HEK293 (cell line): ENCODE measurements around the gene PLEK2.

ENCODE experiments used
- CTCF ChIA-PET: fragments of 350-600 bp; formaldehyde crosslinking; extraction: SDS; loops from one replicate; lab custom pipeline; 2021; ENCODE audit warnings: antibody characterized with exemption; lab: Yijun Ruan, JAX
- POLR2A ChIA-PET: fragments of 300-600 bp; formaldehyde crosslinking; extraction: SDS; loops from one replicate; lab custom pipeline; 2020; ENCODE audit warnings: antibody characterized with exemption, inconsistent platforms; lab: Yijun Ruan, JAX
- H3K27ac ChIP-seq: fragments of 200-500 bp; sonication (Bioruptor generic); 2 replicates; pipeline ENCODE4 v1.5.1; 2014; ENCODE audit warnings: low read depth, low read length, control low read depth, inconsistent platforms; ENCODE audit errors: extremely low read depth
- H3K36me3 ChIP-seq, 2 experiments: fragments of 200-500 bp in 1 of 2; sonication (Bioruptor generic) in 1 of 2; 1 replicate in 1 of 2; 2 replicates in 1 of 2; pipeline ENCODE4 v1.5.1; 2014 to 2017; ENCODE audit warnings: inconsistent platforms in 2 of 2, low read length in 2 of 2; ENCODE audit not compliant: control insufficient read depth in 2 of 2, insufficient read depth in 1 of 2
- H3K4me1 ChIP-seq: fragments of 200-500 bp; sonication (Bioruptor generic); 2 replicates; pipeline ENCODE4 v1.5.1; 2014; ENCODE audit warnings: mild to moderate bottlenecking, low read length, inconsistent platforms; ENCODE audit not compliant: control insufficient read depth, insufficient read depth
- H3K4me3 ChIP-seq: 2 replicates; pipeline ENCODE4 v1.5.1; 2011; ENCODE audit warnings: low read depth, mild to moderate bottlenecking, control low read depth, low read length, moderate library complexity
- H3K9me3 ChIP-seq: fragments of 200-500 bp; sonication (Bioruptor generic); 2 replicates; pipeline ENCODE4 v1.5.1; 2014; ENCODE audit warnings: low read depth, low read length, inconsistent platforms; ENCODE audit not compliant: control insufficient read depth, insufficient read depth
- AEBP2 ChIP-seq: fragments of 450-650 bp; formaldehyde crosslinking; IDR thresholded peaks from 2 replicates; pipeline ENCODE4 v1.5.1; 2016; ENCODE audit warnings: missing biosample characterization, missing genetic modification characterization, borderline replicate concordance
- CTCF ChIP-seq: fragments of 450-650 bp; formaldehyde crosslinking; IDR thresholded peaks from 2 replicates; pipeline ENCODE4 v1.5.1; 2016; ENCODE audit warnings: missing biosample characterization, missing genetic modification characterization
- HOXD13 ChIP-seq: sonication (generic); formaldehyde crosslinking; IDR thresholded peaks from 2 replicates; pipeline ENCODE4 v1.8.0; 2022; ENCODE audit warnings: missing genetic modification reagents, borderline replicate concordance
- REST ChIP-seq: fragments of 450-650 bp; formaldehyde crosslinking; IDR thresholded peaks from 2 replicates; pipeline ENCODE4 v1.5.1; 2016; ENCODE audit warnings: missing biosample characterization, missing genetic modification characterization
- TCF7L2 ChIP-seq: IDR thresholded peaks from 2 replicates; pipeline ENCODE4 v1.6.1; 2011; ENCODE audit warnings: low read depth, mild to moderate bottlenecking, inconsistent platforms, low read length, moderate library complexity, borderline replicate concordance
- ZBTB10 ChIP-seq: fragments of 450-650 bp; formaldehyde crosslinking; IDR thresholded peaks from 2 replicates; pipeline ENCODE4 v1.5.1; 2016; ENCODE audit warnings: missing biosample characterization, missing genetic modification characterization
- ZBTB17 ChIP-seq: fragments of 450-650 bp; formaldehyde crosslinking; IDR thresholded peaks from 2 replicates; pipeline ENCODE4 v1.5.1; 2016; ENCODE audit warnings: missing biosample characterization, missing genetic modification characterization
- ZNF132 ChIP-seq: fragments of 450-650 bp; formaldehyde crosslinking; IDR thresholded peaks from 2 replicates; pipeline ENCODE4 v1.5.1; 2017; ENCODE audit warnings: missing biosample characterization, missing genetic modification characterization, borderline replicate concordance
- ZNF146 ChIP-seq: fragments of 450-650 bp; formaldehyde crosslinking; IDR thresholded peaks from 2 replicates; pipeline ENCODE4 v1.5.1; 2016; ENCODE audit warnings: missing biosample characterization, missing genetic modification characterization
- ZNF19 ChIP-seq: fragments of 450-650 bp; formaldehyde crosslinking; IDR thresholded peaks from 2 replicates; pipeline ENCODE4; 2016; ENCODE audit warnings: missing biosample characterization, missing genetic modification characterization, low read depth
- ZNF202 ChIP-seq: fragments of 450-650 bp; formaldehyde crosslinking; IDR thresholded peaks from 2 replicates; pipeline ENCODE4 v1.5.1; 2016; ENCODE audit warnings: missing biosample characterization, missing genetic modification characterization, borderline replicate concordance
- ZNF221 ChIP-seq: fragments of 450-650 bp; formaldehyde crosslinking; IDR thresholded peaks from 2 replicates; pipeline ENCODE4 v1.5.1; 2017; ENCODE audit warnings: missing biosample characterization, missing genetic modification characterization, borderline replicate concordance
- ZNF223 ChIP-seq: fragments of 450-650 bp; formaldehyde crosslinking; IDR thresholded peaks from 2 replicates; pipeline ENCODE4 v1.5.1; 2016; ENCODE audit warnings: missing biosample characterization, missing genetic modification characterization
- ZNF311 ChIP-seq: fragments of 450-650 bp; formaldehyde crosslinking; IDR thresholded peaks from 2 replicates; pipeline ENCODE4 v1.5.1; 2017; ENCODE audit warnings: missing biosample characterization, missing genetic modification characterization, borderline replicate concordance
- ZNF501 ChIP-seq: fragments of 450-650 bp; formaldehyde crosslinking; IDR thresholded peaks from 2 replicates; pipeline ENCODE4 v1.5.1; 2016; ENCODE audit warnings: missing biosample characterization, missing genetic modification characterization
- ZNF549 ChIP-seq: fragments of 450-650 bp; IDR thresholded peaks from 2 replicates; pipeline ENCODE4 v1.5.1; 2018; ENCODE audit warnings: missing biosample characterization, missing genetic modification characterization, mild to moderate bottlenecking, inconsistent platforms, moderate library complexity
- ZNF600 ChIP-seq: fragments of 450-650 bp; formaldehyde crosslinking; IDR thresholded peaks from 2 replicates; pipeline ENCODE4 v1.5.1; 2016; ENCODE audit warnings: missing biosample characterization, missing genetic modification characterization
- ZNF623 ChIP-seq: fragments of 450-650 bp; formaldehyde crosslinking; IDR thresholded peaks from 2 replicates; pipeline ENCODE4 v1.5.1; 2016; ENCODE audit warnings: missing biosample characterization, missing genetic modification characterization
- ZNF776 ChIP-seq: fragments of 450-650 bp; formaldehyde crosslinking; IDR thresholded peaks from 2 replicates; pipeline ENCODE4 v1.5.0; 2017; ENCODE audit warnings: missing biosample characterization, missing genetic modification characterization, borderline replicate concordance
- ZNF785 ChIP-seq: fragments of 450-650 bp; formaldehyde crosslinking; IDR thresholded peaks from 2 replicates; pipeline ENCODE4 v1.5.1; 2016; ENCODE audit warnings: missing biosample characterization, missing genetic modification characterization
- ZSCAN23 ChIP-seq: fragments of 450-650 bp; formaldehyde crosslinking; IDR thresholded peaks from 2 replicates; pipeline ENCODE4 v1.5.1; 2016; ENCODE audit warnings: missing biosample characterization, missing genetic modification characterization
- ZSCAN5A ChIP-seq: fragments of 450-650 bp; formaldehyde crosslinking; IDR thresholded peaks from 2 replicates; pipeline ENCODE4 v1.5.1; 2016; ENCODE audit warnings: missing biosample characterization, missing genetic modification characterization

PLEK2 gene

GRCh38 chr14:67365476-67365875, 46.5 kb downstream of the PLEK2 start:
- POLR2A ChIA-PET: no interaction called here
- CTCF ChIA-PET: no interaction called here
- H3K9me3 ChIP-seq: no peaks in the 10 kb centered on the region
- TF ChIP-seq ZNF19 (tag by site-specific recombination) (no peak), ZNF223 (tag by site-specific recombination) (no peak), ZNF623 (no peak), CTCF (tag by site-specific recombination) (no peak), ZNF785 (no peak), ZNF776 (tag by site-specific recombination) (no peak), ZNF221 (no peak), TCF7L2 (no peak), ZNF146 (tag by site-specific recombination) (no peak), ZSCAN23 (tag by site-specific recombination) (no peak), AEBP2 (tag by site-specific recombination) (no peak), ZNF549 (tag by site-specific recombination) (no peak), ZNF311 (tag by site-specific recombination) (no peak), ZBTB10 (tag by site-specific recombination) (no peak), ZNF132 (tag by site-specific recombination) (no peak), HOXD13 (CRISPR knock-in tag) (no peak), ZSCAN5A (tag by site-specific recombination) (no peak)
- TF ChIP-seq, all 188 proteins: peak for 0
- no peak overlapping the region for H3K4me3 ChIP-seq
- no peak overlapping the region for H3K27ac ChIP-seq
- H3K36me3 ChIP-seq: peaks cover 62 to 79% of the 10 kb centered on the region in 2 experiments
- H3K4me1 ChIP-seq: peaks cover 3% of the 10 kb centered on the region; the same call in 1 of the 2 replicates

GRCh38 chr14:67360470-67361206, 51.3 kb downstream of the PLEK2 start:
- POLR2A ChIA-PET: interaction anchor here (1.1 to 1.7 kb wide), 5 partner anchors 8 to 334 kb away, joined by 3 to 8 read pairs (median 7); partner anchors contain the start of genes PLEK2 and RDH11
- CTCF ChIA-PET: interaction anchor here (0.7 to 1.9 kb wide), 20 partner anchors 9 to 841 kb away, joined by 3 to 11 read pairs (median 3); no protein-coding TSS in a partner anchor

More at GRCh38 chr14:67360470-67361206, 51.3 kb downstream of the PLEK2 start:
- Histone ChIP-seq H3K4me3 (peak overlapping the region; percentile 87), H3K9me3 (no peaks in the 10 kb centered on the region), H3K27ac (peak overlapping the region; percentile 88), H3K36me3 (peaks cover 22 to 43% of the 10 kb centered on the region in 2 experiments), H3K4me1 (peaks cover 11% of the 10 kb centered on the region)
- TF ChIP-seq ZNF202 (tag by site-specific recombination) (no peak), REST (tag by site-specific recombination) (peak; percentile 95), ZBTB17 (tag by site-specific recombination) (peak; percentile 82; the same call in 1 of the 2 replicates), ZNF600 (tag by site-specific recombination) (peak; percentile 40; the same call in 1 of the 2 replicates), ZNF501 (tag by site-specific recombination) (0 out of 2 replicates have a peak, but pooled peaks have one; percentile 48)
